MM.1S (cell line): ENCODE measurements around the gene CADM4.

ENCODE experiments used
- DNase-seq: peaks from one replicate; pipeline ENCODE4 v3.0.0-alpha.2; 2015
- H2AFZ ChIP-seq: fragments of 300-600 bp; sonication (generic); 2 replicates; pipeline ENCODE4 v1.6.0; 2016; ENCODE audit warnings: antibody characterized with exemption, low read length
- H3F3A ChIP-seq: fragments of 300-600 bp; sonication (generic); 2 replicates; pipeline ENCODE4 v1.6.1; 2016; ENCODE audit warnings: mild to moderate bottlenecking, antibody characterized with exemption, low read length, moderate library complexity, mixed read lengths; ENCODE audit not compliant: insufficient read depth
- H3K27ac ChIP-seq: fragments of 300-600 bp; sonication (generic); 2 replicates; pipeline ENCODE4 v1.5.1; 2016; ENCODE audit warnings: mild to moderate bottlenecking, low read length
- H3K27me3 ChIP-seq: fragments of 300-600 bp; sonication (generic); replicated peaks from 2 replicates; pipeline ENCODE4 v1.6.0; 2016; ENCODE audit warnings: low read length; ENCODE audit not compliant: insufficient read depth
- H3K36me3 ChIP-seq: fragments of 300-600 bp; sonication (generic); replicated peaks from 2 replicates; pipeline ENCODE4 v1.6.1; 2016; ENCODE audit warnings: mild to moderate bottlenecking, low read length, mixed read lengths; ENCODE audit not compliant: insufficient read depth
- H3K4me1 ChIP-seq: fragments of 300-600 bp; sonication (generic); 2 replicates; pipeline ENCODE4 v1.6.1; 2016; ENCODE audit warnings: low read length, mixed read lengths
- H3K4me2 ChIP-seq: fragments of 300-600 bp; sonication (generic); 2 replicates; pipeline ENCODE4 v1.6.0; 2016; ENCODE audit warnings: low read depth, low read length
- H3K4me3 ChIP-seq: fragments of 300-600 bp; sonication (generic); 2 replicates; pipeline ENCODE4 v1.5.1; 2016; ENCODE audit warnings: low read length, mixed read lengths
- H3K79me2 ChIP-seq: fragments of 300-600 bp; sonication (generic); 2 replicates; pipeline ENCODE4 v1.6.1; 2016; ENCODE audit warnings: mixed run types, low read length, mixed read lengths
- H3K9ac ChIP-seq: fragments of 300-600 bp; sonication (generic); 2 replicates; pipeline ENCODE4 v1.6.1; 2016; ENCODE audit warnings: low read length, mixed read lengths
- H3K9me2 ChIP-seq: fragments of 300-600 bp; sonication (generic); replicated peaks from 2 replicates; pipeline ENCODE4 v1.6.1; 2016; ENCODE audit warnings: mild to moderate bottlenecking, low read length, mixed read lengths; ENCODE audit not compliant: insufficient read depth
- H3K9me3 ChIP-seq: fragments of 300-600 bp; sonication (generic); replicated peaks from 2 replicates; pipeline ENCODE4 v1.6.1; 2016; ENCODE audit warnings: mild to moderate bottlenecking, low read length, mixed read lengths; ENCODE audit not compliant: insufficient read depth
- H4K20me1 ChIP-seq: fragments of 300-600 bp; sonication (generic); 2 replicates; pipeline ENCODE4 v1.6.1; 2016; ENCODE audit warnings: mild to moderate bottlenecking, low read length, moderate library complexity, mixed read lengths; ENCODE audit not compliant: insufficient read depth
- EZH2 ChIP-seq: fragments of 300-600 bp; sonication (generic); optimal IDR thresholded peaks from 2 replicates; pipeline ENCODE3; 2017; ENCODE audit warnings: low read depth, mild to moderate bottlenecking, antibody characterized with exemption, low read length, mixed read lengths
- EZH2phosphoT487 ChIP-seq: fragments of 300-600 bp; sonication (generic); IDR thresholded peaks from 2 replicates; pipeline ENCODE4 v1.6.1; 2018; ENCODE audit warnings: antibody characterized with exemption, low read length
- TF ChIP-seq, protein P1 (sequence below): fragments of 300-600 bp; sonication (generic); IDR thresholded peaks from 2 replicates; pipeline ENCODE4 v1.5.1; 2016; ENCODE audit warnings: antibody characterized with exemption, low read length, mixed read lengths

Gene CADM4

DNA sequence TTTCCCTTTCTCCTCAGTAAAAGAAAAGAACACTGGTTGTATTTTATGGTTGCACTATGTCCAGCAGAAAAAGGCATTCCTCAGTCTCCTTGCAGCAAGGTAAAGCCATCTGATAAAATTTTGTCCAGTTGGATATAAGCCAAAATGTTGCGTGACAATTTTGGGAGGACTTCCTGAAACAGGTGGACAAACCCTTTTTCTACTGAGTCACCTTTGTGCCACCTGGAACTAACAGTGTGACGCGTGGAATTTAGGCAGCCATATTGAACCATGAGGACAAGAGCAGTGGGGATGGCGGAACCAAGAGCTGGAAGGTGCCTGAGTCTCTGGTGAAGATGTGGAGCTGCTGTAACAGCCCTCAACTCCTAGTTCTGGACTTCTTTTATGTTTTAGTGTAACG lies 8.2 kb downstream of the CADM4 start:
- TF ChIP-seq EZH2 (no peak), EZH2phosphoT487 (no peak)
- TF ChIP-seq, protein P1, sequence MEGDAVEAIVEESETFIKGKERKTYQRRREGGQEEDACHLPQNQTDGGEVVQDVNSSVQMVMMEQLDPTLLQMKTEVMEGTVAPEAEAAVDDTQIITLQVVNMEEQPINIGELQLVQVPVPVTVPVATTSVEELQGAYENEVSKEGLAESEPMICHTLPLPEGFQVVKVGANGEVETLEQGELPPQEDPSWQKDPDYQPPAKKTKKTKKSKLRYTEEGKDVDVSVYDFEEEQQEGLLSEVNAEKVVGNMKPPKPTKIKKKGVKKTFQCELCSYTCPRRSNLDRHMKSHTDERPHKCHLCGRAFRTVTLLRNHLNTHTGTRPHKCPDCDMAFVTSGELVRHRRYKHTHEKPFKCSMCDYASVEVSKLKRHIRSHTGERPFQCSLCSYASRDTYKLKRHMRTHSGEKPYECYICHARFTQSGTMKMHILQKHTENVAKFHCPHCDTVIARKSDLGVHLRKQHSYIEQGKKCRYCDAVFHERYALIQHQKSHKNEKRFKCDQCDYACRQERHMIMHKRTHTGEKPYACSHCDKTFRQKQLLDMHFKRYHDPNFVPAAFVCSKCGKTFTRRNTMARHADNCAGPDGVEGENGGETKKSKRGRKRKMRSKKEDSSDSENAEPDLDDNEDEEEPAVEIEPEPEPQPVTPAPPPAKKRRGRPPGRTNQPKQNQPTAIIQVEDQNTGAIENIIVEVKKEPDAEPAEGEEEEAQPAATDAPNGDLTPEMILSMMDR, result no peak
- no peak for DNase-seq

DNA sequence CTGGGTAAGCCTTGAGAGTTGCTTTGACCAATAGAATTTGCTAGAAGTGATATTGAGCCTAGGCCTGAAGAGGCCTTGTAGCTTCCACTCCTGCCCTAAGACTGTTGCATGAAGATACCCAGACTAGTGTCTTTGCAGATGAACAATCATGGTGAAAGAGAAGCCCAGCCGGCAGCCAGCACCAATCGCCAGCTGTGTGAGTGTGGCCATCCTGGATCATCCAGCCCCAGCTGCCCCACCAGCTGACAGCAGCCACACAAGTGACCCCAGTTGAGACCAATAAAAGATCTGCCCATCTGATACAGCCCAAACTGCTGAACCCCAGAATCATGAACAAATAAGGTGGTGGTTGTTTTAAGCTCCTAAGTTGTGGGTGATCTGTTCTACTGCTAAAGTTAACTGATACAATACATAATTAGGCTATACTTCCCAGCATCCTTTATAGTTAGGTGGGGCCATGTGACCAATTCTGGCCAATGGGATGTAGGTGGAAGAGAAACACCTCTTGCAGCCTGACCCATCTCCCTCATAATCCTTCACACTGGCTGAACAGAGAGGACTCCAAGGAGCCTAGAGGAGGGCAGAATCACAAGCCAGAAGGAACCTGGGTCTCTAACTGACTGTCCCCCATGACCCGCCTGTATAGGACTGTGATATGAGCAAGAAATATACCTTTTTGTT lies 10.9 kb downstream of the CADM4 start:
- H3K4me3 ChIP-seq, result no peak overlapping the region
- TF ChIP-seq EZH2phosphoT487 (no peak), EZH2 (no peak)
- TF ChIP-seq, protein P1, result no peak
- H3K79me2 ChIP-seq, result no peaks in the 10 kb centered on the region
- H3F3A ChIP-seq, result no peaks in the 10 kb centered on the region
- no peaks in the 10 kb centered on the region for H3K36me3 ChIP-seq
- H3K4me2 ChIP-seq, result no peak overlapping the region
- DNase-seq, result no peak
- H3K9ac ChIP-seq, result no peak overlapping the region
- H3K27ac ChIP-seq, result no peak overlapping the region
- peaks cover 23% of the 10 kb centered on the region for H3K27me3 ChIP-seq
- no peaks in the 10 kb centered on the region for H3K9me2 ChIP-seq
- no peaks in the 10 kb centered on the region for H4K20me1 ChIP-seq
- no peaks in the 10 kb centered on the region for H3K4me1 ChIP-seq
- no peak overlapping the region for H2AFZ ChIP-seq
- no peaks in the 10 kb centered on the region for H3K9me3 ChIP-seq

More for the DNA sequence above, 8.2 kb downstream of the CADM4 start:
- Histone ChIP-seq H3K9ac (no peak overlapping the region), H3K4me3 (no peak overlapping the region), H4K20me1 (no peaks in the 10 kb centered on the region), H3K4me1 (no peaks in the 10 kb centered on the region), H3K36me3 (no peaks in the 10 kb centered on the region), H3K4me2 (no peak overlapping the region), H3K9me2 (no peaks in the 10 kb centered on the region), H3K79me2 (no peaks in the 10 kb centered on the region), H3F3A (no peaks in the 10 kb centered on the region), H2AFZ (no peak overlapping the region), H3K27ac (no peak overlapping the region), H3K27me3 (peaks cover 37% of the 10 kb centered on the region), H3K9me3 (no peaks in the 10 kb centered on the region)

DNA sequence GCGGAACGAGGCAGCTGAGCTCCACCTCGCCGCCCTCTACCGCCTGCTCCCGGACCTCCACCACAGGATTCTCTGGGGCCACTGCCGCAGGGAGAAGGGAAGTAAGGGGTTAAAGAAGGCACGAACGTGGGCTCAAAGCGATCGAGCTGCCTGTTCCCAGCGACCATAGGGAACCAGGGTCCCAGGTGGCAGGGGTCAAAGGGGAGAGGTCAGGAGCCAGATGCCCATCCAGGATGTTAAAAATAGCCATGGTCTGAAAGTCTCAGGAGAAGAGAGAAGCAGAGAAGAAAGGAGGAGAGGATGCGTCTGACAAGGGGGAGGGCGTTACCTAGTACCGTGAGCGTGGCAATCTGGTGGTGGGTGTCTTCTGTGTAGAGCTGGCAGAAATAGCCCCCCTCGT lies 12.8 kb downstream of the CADM4 start:
- Histone ChIP-seq H3K27ac (no peak overlapping the region), H3K4me2 (no peak overlapping the region), H3K4me1 (no peaks in the 10 kb centered on the region), H3K9me2 (no peaks in the 10 kb centered on the region), H3K9me3 (no peaks in the 10 kb centered on the region), H3K4me3 (no peak overlapping the region), H2AFZ (no peak overlapping the region), H3K79me2 (no peaks in the 10 kb centered on the region), H3K36me3 (no peaks in the 10 kb centered on the region), H3K9ac (no peak overlapping the region), H3F3A (no peaks in the 10 kb centered on the region), H3K27me3 (peaks cover 17% of the 10 kb centered on the region), H4K20me1 (no peaks in the 10 kb centered on the region)
- no peak for DNase-seq
- TF ChIP-seq EZH2 (no peak), EZH2phosphoT487 (no peak)
- TF ChIP-seq, protein P1, result no peak
